Myocyte (in vitro differentiated cells): ENCODE results near the gene MEIS2. TPM values are rescaled to one million over a fixed set of nuclear protein-coding genes. Genes with fewer than 3 reads are reported as not detected.

Experiments
- DNase-seq: peaks from one replicate; pipeline ENCODE4 v3.0.0-alpha.2; 2012; ENCODE audit warnings: low read depth
- total RNA-seq: library from RNA; depleted of rRNA; stranded (reverse); fragments of >200 nt; gene quantifications from 2 replicates; pipeline ENCODE4 v1.2.3, GENCODE V29; 2014

Gene MEIS2
- total RNA-seq, 1 donor from 2014 or later: 7.3 TPM

DNA sequence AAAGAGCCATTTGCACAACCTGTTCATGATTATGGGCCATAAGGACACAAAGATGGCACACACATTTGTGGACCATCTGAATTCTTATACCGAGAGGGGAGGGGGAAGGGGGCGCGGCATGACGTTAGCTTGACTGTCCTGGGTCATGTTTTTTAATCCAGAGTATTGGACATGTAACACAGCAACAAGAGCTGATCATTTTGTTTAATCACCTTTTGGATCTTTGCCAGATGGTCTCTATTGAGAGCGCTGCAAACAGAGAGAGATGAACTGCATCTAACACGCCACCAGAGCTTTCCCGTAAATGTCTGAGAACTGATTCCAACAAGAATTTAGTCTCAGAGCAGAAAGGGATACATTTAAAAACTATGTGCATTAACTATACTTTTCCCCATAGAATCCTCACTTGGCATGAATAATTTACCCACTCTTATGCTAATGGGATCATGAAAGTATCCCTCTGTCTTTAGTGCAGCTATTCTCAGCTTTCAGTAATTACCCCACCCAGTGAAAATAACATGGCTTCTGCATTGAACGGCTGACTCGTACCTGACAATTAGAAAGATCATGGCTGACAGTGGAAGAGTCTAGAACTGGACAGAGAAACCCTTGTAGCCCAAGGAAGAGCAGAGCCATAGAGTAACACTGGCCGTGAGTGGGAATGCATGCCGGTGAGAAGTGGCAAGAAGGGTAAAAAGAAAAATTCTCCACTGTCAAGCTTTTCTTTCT, 22.6 kb downstream of the MEIS2 start:
- DNase-seq: no peak

DNA sequence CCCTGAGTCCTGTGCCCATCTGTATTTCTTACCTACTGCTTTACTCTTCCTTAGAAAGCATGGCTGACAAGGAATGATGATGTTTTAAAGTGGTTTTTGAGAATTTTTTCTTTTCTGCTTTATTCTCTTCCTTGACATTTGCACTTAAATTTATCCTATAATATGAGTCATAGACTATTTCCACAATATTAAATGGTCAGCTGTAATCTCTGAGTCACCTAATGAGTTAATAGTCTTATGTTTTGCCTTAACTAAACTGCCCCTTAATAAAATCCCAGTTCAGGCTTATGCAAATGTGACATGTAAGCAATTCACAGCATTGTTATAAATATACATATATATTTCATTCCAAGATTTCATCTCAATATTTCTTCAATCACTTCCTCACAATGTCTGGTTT, 23.8 kb downstream of the MEIS2 start:
- no peak for DNase-seq

DNA sequence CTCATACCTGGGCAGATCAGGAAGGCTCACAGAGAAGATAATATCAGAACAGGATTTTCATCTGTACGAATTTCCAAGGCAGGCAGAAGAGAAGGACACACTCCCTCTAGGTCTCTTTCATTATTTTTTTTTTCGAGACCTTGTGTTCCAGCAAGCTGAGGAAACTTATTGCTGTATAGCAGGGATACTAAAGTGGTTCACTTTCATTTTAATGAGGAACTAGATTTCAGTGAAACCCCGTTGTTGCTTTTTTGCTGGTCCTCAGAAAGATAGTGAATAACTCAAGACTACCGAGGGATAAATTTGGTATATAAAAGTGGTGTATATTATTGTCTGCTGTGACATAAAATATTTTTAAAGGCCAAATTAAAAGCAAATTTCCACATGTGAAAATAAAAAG, 24.6 kb downstream of the MEIS2 start:
- no peak for DNase-seq

DNA sequence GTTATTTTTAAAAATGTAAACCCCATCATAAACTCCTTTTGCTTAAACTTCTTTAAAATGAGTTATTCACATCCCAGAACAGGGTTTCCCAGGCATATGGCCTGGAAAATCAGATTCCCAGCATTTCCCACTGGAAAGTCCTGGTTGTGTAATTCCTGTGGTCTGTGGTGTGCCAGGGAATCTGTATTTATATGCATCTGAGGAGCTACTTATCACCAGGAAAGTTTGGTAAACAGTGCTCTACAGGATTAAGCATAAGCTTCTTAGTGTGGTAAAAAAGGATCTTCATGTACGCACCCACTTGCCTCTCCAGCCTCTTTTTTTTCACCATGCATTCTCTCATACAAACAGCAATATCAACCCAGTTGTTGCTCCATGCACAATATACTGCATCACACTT, 28.2 kb downstream of the MEIS2 start:
- DNase-seq: no peak

DNA sequence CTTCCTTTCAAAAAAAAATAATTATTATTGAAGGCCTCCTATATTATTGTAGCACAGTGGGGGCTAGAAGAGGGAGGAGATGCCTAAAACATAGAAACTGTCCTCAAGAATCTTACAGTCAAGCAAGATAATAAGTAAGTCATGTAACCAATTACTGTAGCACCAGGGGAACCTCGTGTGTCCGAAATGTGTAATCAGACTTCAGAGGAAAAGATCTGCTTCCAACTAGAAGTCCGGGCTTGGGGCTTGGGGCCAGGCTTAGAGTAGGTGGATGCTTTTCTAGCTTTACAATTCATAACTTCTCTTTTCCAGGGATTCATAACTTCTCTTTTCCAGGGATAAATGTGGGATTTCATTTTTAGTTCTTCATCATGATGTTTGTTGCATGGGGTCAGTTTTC, 29.2 kb downstream of the MEIS2 start:
- DNase-seq: no peak

GRCh38 chr15:37070686-37071085, 29.7 kb downstream of the MEIS2 start:
- no peak for DNase-seq

DNA sequence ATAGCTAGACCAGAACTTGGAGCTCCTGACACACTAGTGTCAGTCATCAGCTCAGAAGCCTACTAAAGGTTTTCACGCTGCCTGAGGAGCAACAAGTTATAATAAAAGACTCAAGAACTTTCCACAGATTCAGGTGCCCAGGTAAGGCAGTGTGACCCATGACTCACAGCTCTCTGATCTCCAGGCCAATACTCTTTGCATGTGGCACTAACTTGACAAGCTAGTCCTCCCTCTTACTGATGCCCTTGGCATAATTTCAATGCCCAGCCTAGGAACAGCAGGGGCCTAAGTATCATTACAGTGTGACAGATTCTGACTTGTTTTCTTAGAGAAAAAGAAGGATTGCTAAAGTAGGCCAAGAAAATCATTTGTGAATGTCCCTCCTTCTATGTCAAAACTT, 38.4 kb downstream of the MEIS2 start:
- no peak for DNase-seq

DNA sequence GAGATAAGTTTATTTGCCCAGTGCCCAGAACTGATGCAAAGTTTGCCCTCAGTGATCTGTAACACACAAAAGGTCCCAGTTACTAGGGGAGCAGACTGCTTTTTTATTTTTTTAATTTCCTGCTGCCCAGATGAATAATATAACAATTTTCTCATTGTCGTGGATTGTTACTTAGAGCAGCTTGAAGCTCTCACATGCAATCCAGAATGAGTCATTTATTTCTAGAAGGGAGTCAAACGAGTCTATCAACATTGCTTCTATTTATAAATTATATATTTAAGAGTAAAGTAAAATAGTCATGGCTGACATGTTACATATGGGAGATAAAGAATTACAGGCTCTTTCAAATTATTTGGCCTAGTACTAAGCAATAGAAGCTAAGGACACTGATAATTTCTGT, 41.3 kb downstream of the MEIS2 start:
- peak; percentile 46 for DNase-seq

GRCh38 chr15:37058316-37058985, 41.9 kb downstream of the MEIS2 start:
- no peak for DNase-seq

- no peak for DNase-seq
Observed at GRCh38 chr15:37057831-37058230, 42.5 kb downstream of the MEIS2 start.

GRCh38 chr15:37057256-37057655, 43.1 kb downstream of the MEIS2 start:
- DNase-seq: no peak

DNA sequence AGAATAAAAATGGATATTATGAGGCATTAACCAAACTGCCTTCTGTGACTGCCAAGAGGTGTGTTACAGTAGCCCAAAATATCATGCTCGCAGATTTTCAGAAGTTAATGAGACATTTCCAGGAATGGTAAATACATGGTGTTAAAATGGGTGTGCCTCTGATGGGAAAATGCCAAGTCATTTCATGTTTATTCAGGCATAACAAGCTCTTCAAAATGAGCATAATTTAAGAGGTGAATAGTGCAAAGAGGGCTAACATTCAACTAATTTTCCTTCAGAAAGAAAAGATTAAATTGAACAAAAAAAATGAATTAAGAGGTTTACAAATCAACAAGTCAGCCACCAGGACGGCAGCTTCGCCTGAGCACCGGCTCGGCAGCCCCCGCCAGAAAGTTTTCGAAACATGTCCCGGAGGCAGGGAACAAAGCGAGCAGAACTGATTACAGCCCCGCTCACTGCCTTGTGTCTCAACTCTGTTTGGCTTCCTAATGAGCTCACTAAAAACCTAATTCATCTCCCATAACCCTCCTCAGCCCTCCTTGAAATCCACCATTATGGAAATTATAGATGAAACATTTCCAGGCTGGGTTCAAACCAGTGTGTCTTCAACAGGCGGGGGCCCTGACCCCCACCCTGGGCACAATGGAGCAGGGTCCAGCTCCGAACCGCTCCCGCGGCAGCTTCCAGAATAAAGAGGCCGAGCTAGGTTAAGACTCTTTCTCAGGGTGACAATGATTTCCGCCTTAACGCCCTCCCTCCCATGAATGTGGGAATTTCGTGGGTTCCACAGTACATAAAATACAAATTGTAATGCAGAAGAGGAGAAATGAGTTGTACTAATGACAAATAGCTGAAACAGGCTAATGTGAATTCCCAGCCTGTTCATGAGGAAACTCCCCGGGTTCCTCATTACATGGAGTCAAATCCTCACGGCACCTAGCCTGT, 43.9 kb downstream of the MEIS2 start:
- DNase-seq: no peak

DNA sequence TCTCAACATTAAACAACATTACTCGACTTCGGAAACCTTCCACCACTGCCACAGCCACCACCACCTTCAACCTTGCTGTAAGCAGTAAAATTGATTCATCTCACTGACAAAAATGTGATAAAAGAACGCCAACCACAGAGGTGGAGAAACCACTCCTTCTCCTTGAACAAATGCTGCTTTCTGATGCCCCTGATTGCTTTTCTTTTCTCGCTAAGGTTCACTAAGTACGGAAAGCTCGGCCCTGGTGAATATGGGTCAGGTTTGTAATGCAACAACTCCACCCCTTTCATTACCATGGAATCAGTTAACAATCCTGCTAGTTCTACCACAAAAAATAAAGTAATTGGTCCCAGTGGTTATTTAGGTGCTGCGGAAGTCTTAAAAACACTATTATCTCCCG, 44.9 kb downstream of the MEIS2 start:
- DNase-seq: no peak

- peak; percentile 58 for DNase-seq
Observed at GRCh38 chr15:37054336-37054735, 46.0 kb downstream of the MEIS2 start.

- DNase-seq: no peak
Observed at GRCh38 chr15:37053166-37053565, 47.2 kb downstream of the MEIS2 start.

DNA sequence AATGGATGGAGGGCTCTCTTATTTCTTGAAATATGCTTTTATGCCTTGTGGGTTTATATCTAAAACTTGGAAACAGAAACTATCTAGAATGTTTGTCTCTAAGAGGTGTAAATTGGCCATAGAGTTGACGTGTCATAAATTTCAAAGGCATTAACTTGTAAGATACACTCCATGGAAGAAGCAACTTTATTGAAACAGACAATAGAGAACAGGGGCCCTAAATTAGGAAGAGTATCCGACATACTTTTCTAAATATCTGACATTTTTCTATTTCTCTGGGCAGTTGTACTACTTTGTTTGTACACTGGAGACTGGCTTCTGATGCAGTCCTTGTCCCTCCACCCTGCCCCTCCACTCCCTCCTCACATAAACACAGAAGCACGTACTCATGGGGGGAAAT, 50.0 kb downstream of the MEIS2 start:
- no peak for DNase-seq

DNA sequence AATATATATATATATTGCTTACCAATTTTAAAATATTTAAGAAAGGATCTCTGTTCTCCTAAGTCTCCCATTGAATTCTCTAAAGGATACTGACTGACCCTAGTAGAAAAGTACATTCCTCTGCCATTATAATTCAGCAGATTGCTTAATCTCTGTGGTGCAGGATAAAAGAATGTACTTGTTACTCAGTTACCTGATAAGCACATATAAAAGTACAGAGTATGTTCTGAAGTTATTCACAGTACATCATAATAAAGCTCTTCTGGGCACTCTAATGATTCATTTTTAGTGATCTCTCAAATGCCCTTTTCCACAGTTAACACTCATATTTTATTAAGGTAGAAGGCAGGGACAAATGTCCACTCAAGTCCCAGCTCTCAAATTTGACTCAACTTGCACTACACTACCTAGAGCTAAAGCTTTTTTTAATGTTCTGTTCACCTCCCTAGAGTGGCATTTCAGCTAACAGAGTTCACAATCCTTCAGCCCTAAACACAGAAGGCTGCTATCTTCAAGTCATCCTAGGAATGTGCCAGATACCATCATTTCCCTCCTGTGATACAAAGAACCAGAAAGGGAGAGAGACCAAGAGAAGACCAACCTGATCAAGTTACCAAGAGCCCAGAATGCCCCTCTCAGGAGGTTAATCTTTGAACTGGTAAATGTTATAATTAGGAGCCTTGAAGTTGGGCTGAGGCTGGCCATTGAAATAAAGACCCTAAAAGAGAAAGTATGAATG, 53.3 kb downstream of the MEIS2 start:
- peak; percentile 43 for DNase-seq

- no peak for DNase-seq
Observed at GRCh38 chr15:37045859-37046740, 54.2 kb downstream of the MEIS2 start.

- no peak for DNase-seq
Observed at GRCh38 chr15:37044915-37045648, 55.3 kb downstream of the MEIS2 start.

DNA sequence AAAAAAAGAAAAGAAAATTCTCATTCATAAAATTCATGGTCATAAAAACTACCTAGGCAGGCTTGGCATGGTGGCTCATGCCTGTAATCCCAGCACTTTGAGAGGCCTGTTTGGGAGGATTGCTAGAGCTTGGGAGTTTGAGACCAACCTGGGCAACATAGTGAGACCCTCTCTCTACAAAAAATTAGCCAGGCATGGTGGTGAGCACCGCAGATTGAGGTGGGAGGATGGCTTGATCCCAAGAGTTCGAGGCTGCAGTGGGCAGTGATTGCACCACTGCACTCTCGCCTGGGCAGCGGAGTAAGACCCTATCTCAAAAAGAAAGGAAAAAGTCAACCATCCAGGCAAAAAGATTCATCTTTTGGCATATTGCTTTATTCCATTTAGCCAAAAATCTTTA, 58.5 kb downstream of the MEIS2 start:
- DNase-seq: no peak
